ENCODE results near the gene ARID1B. TPM values are rescaled to one million over a fixed set of nuclear protein-coding genes. Genes with fewer than 3 reads are reported as not detected.

The ARID1B gene
- total RNA-seq, 1 experiment from 2014 or later: 60.3 TPM

- no peaks in the 10 kb centered on the region for H3K9me3 Mint-ChIP-seq
- H3K36me3 Mint-ChIP-seq: no peaks in the 10 kb centered on the region
- no peak for DNase-seq (ENCODE audit: low spot score)
- H3K27ac Mint-ChIP-seq: peak overlapping the region; percentile 78
- POLR2A ChIA-PET: no interaction called here
- no peaks in the 10 kb centered on the region for H3K27me3 Mint-ChIP-seq (ENCODE audit: low read depth)
- CTCF ChIA-PET: no interaction called here
- no peak overlapping the region for H3K4me3 Mint-ChIP-seq
- peaks cover 46% of the 10 kb centered on the region for H3K4me1 Mint-ChIP-seq
- no peak for ATAC-seq
- TF ChIP-seq FOXP4 (CRISPR knock-in tag; IDR thresholded peaks at IDR 0.05): no peak
- TF ChIP-seq ATF3 (CRISPR knock-in tag; conservative IDR thresholded peaks at IDR 0.05): no peak
- no peak for TF ChIP-seq ZNF232 (CRISPR knock-in tag; IDR thresholded peaks at IDR 0.05)
- no peak for TF ChIP-seq ZNF425 (CRISPR knock-in tag; conservative IDR thresholded peaks at IDR 0.05)
- TF ChIP-seq ESRRA (CRISPR knock-in tag; IDR thresholded peaks at IDR 0.05; ENCODE audit: borderline replicate concordance): no peak
- TF ChIP-seq ARID4B (CRISPR knock-in tag; IDR thresholded peaks at IDR 0.05; ENCODE audit: borderline replicate concordance): no peak
- no peak for TF ChIP-seq AFF4 (CRISPR knock-in tag; IDR thresholded peaks at IDR 0.05; ENCODE audit: borderline replicate concordance)
- TF ChIP-seq NR2C2 (CRISPR knock-in tag; IDR thresholded peaks at IDR 0.05): no peak
- no peak for TF ChIP-seq CREB1 (CRISPR knock-in tag; IDR thresholded peaks at IDR 0.05)
- no peak for TF ChIP-seq ZNF532 (CRISPR knock-in tag; IDR thresholded peaks at IDR 0.05; ENCODE audit: borderline replicate concordance)
- TF ChIP-seq NFATC4 (CRISPR knock-in tag; IDR thresholded peaks at IDR 0.05): no peak
- TF ChIP-seq ERG (CRISPR knock-in tag; IDR thresholded peaks at IDR 0.05): no peak
- TF ChIP-seq CDX4 (CRISPR knock-in tag; IDR thresholded peaks at IDR 0.05; ENCODE audit: borderline replicate concordance): no peak
- TF ChIP-seq ZSCAN18 (CRISPR knock-in tag; IDR thresholded peaks at IDR 0.05): no peak
- TF ChIP-seq MXD4 (CRISPR knock-in tag; IDR thresholded peaks at IDR 0.05; ENCODE audit: borderline replicate concordance): no peak
Observed at GRCh38 chr6:156911581-156911980, 134.4 kb downstream of the ARID1B start.
